Astrocyte (in vitro differentiated cells and primary cell): Measurements from ENCODE around the gene TARS2. TPM values are rescaled to one million over a fixed set of nuclear protein-coding genes. Genes with fewer than 3 reads are reported as not detected.

Experiments
- DNase-seq: peaks from one replicate; pipeline ENCODE4 v3.0.0-alpha.2; 2010; ENCODE audit warnings: low read depth
- FAIRE-seq: peaks from 2 replicates; lab custom pipeline; 2011; peaks lifted over from hg19 to GRCh38; lab: Jason Lieb, UNC
- H2AFZ ChIP-seq: 2 replicates; pipeline ENCODE4 v1.6.0; 2012; ENCODE audit warnings: low read depth, low read length, inconsistent platforms
- H3K27ac ChIP-seq: 2 replicates; pipeline ENCODE4 v1.5.1; 2011; ENCODE audit warnings: low read depth, low read length, inconsistent platforms
- H3K27me3 ChIP-seq: 2 replicates; pipeline ENCODE4 v1.6.0; 2011; ENCODE audit warnings: low read length, inconsistent platforms; ENCODE audit not compliant: insufficient read depth
- H3K36me3 ChIP-seq: 2 replicates; pipeline ENCODE4 v1.5.1; 2011; ENCODE audit warnings: low read length, inconsistent platforms; ENCODE audit not compliant: insufficient read depth
- H3K4me1 ChIP-seq: 2 replicates; pipeline ENCODE4 v1.5.1; 2011; ENCODE audit warnings: low read length, inconsistent platforms; ENCODE audit not compliant: insufficient read depth
- H3K4me2 ChIP-seq: 2 replicates; pipeline ENCODE4 v1.6.0; 2012; ENCODE audit warnings: low read length, inconsistent platforms
- H3K4me3 ChIP-seq: 2 replicates; pipeline ENCODE4 v1.5.1; 2011; ENCODE audit warnings: low read depth, mild to moderate bottlenecking, low read length, inconsistent platforms; ENCODE audit not compliant: insufficient read depth
- H3K79me2 ChIP-seq: 2 replicates; pipeline ENCODE4 v1.6.0; 2012; ENCODE audit warnings: mild to moderate bottlenecking, low read length, inconsistent platforms; ENCODE audit not compliant: insufficient read depth
- H3K9ac ChIP-seq: 2 replicates; pipeline ENCODE4 v1.6.0; 2012; ENCODE audit warnings: mild to moderate bottlenecking, low read length, inconsistent platforms
- H3K9me3 ChIP-seq: 2 replicates; pipeline ENCODE4 v1.5.1; 2012; ENCODE audit warnings: low read depth, mild to moderate bottlenecking, low read length, inconsistent platforms; ENCODE audit not compliant: insufficient read depth
- H4K20me1 ChIP-seq: 2 replicates; pipeline ENCODE4 v1.6.0; 2012; ENCODE audit warnings: low read length, inconsistent platforms; ENCODE audit not compliant: insufficient read depth
- H3K27ac Mint-ChIP-seq: one replicate; pipeline ENCODE4 v1.8.0; 2021; ENCODE audit warnings: mild to moderate bottlenecking, mixed read lengths; ENCODE audit not compliant: unreplicated experiment
- H3K27me3 Mint-ChIP-seq: one replicate; pipeline ENCODE4 v1.8.0; 2021; ENCODE audit warnings: low read depth, mixed read lengths; ENCODE audit not compliant: unreplicated experiment
- H3K36me3 Mint-ChIP-seq: one replicate; pipeline ENCODE4 v1.8.0; 2021; ENCODE audit warnings: low read depth, mixed read lengths; ENCODE audit not compliant: unreplicated experiment
- H3K4me1 Mint-ChIP-seq: one replicate; pipeline ENCODE4 v1.8.0; 2021; ENCODE audit warnings: low read depth, mixed read lengths; ENCODE audit not compliant: unreplicated experiment
- H3K4me3 Mint-ChIP-seq: one replicate; pipeline ENCODE4 v1.8.0; 2021; ENCODE audit warnings: mild to moderate bottlenecking, moderate library complexity, mixed read lengths; ENCODE audit not compliant: unreplicated experiment
- H3K9me3 Mint-ChIP-seq: one replicate; pipeline ENCODE4 v1.8.0; 2021; ENCODE audit warnings: mild to moderate bottlenecking, mixed read lengths; ENCODE audit not compliant: unreplicated experiment
- EZH2 ChIP-seq: IDR thresholded peaks from 2 replicates; pipeline ENCODE4 v1.6.1; 2012; ENCODE audit warnings: mild to moderate bottlenecking, low read length, inconsistent platforms; ENCODE audit not compliant: insufficient read depth
- total RNA-seq: library from RNA; stranded (reverse); gene quantifications from 2 replicates; pipeline ENCODE4 v1.2.1, GENCODE V29; 2021
- TF ChIP-seq, protein P1 (sequence below): IDR thresholded peaks from 2 replicates; pipeline ENCODE4 v1.5.1; 2011; ENCODE audit warnings: low read depth, mild to moderate bottlenecking, inconsistent platforms, low read length, moderate library complexity; ENCODE audit not compliant: insufficient read depth

The TARS2 gene
- total RNA-seq, 1 donor from 2014 or later, result 15.5 TPM

- H4K20me1 ChIP-seq, result peaks cover 6% of the 10 kb centered on the region
- no peaks in the 10 kb centered on the region for H3K9me3 ChIP-seq
- H3K4me2 ChIP-seq, result no peak overlapping the region
- Mint-ChIP-seq H3K4me1 (peaks cover 14% of the 10 kb centered on the region), H3K9me3 (no peaks in the 10 kb centered on the region), H3K36me3 (no peaks in the 10 kb centered on the region), H3K27ac (no peak overlapping the region), H3K4me3 (no peak overlapping the region), H3K27me3 (no peaks in the 10 kb centered on the region)
- H3K27ac ChIP-seq, result no peak overlapping the region
- no peaks in the 10 kb centered on the region for H3K79me2 ChIP-seq
- DNase-seq, result no peak
- H3K27me3 ChIP-seq, result no peaks in the 10 kb centered on the region
- H2AFZ ChIP-seq, result no peak overlapping the region
- no peak overlapping the region for H3K4me3 ChIP-seq
- H3K9ac ChIP-seq, result no peak overlapping the region
- peaks cover 14% of the 10 kb centered on the region for H3K4me1 ChIP-seq
- FAIRE-seq, result no peak
- TF ChIP-seq EZH2, result no peak
- H3K36me3 ChIP-seq, result no peaks in the 10 kb centered on the region
Observed at GRCh38 chr1:150551051-150551783, 64.0 kb downstream of the TARS2 start.

GRCh38 chr1:150551784-150552127, 64.5 kb downstream of the TARS2 start:
- FAIRE-seq (no peak), DNase-seq (no peak)
- no peak overlapping the region for H3K9ac ChIP-seq
- H3K36me3 Mint-ChIP-seq, result no peaks in the 10 kb centered on the region
- H4K20me1 ChIP-seq, result peaks cover 6% of the 10 kb centered on the region
- H3K9me3 ChIP-seq, result no peaks in the 10 kb centered on the region
- H3K27me3 ChIP-seq, result no peaks in the 10 kb centered on the region
- no peak overlapping the region for H3K27ac ChIP-seq
- H3K79me2 ChIP-seq, result no peaks in the 10 kb centered on the region
- H3K4me3 ChIP-seq, result no peak overlapping the region
- H3K36me3 ChIP-seq, result no peaks in the 10 kb centered on the region
- peak overlapping the region; percentile 67 for H3K4me2 ChIP-seq
- H3K4me1 Mint-ChIP-seq, result peaks cover 14% of the 10 kb centered on the region
- H3K27me3 Mint-ChIP-seq, result no peaks in the 10 kb centered on the region
- H3K4me3 Mint-ChIP-seq, result no peak overlapping the region
- no peak for TF ChIP-seq EZH2
- TF ChIP-seq, protein P1, sequence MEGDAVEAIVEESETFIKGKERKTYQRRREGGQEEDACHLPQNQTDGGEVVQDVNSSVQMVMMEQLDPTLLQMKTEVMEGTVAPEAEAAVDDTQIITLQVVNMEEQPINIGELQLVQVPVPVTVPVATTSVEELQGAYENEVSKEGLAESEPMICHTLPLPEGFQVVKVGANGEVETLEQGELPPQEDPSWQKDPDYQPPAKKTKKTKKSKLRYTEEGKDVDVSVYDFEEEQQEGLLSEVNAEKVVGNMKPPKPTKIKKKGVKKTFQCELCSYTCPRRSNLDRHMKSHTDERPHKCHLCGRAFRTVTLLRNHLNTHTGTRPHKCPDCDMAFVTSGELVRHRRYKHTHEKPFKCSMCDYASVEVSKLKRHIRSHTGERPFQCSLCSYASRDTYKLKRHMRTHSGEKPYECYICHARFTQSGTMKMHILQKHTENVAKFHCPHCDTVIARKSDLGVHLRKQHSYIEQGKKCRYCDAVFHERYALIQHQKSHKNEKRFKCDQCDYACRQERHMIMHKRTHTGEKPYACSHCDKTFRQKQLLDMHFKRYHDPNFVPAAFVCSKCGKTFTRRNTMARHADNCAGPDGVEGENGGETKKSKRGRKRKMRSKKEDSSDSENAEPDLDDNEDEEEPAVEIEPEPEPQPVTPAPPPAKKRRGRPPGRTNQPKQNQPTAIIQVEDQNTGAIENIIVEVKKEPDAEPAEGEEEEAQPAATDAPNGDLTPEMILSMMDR, result no peak
- H3K4me1 ChIP-seq, result peaks cover 14% of the 10 kb centered on the region
- H2AFZ ChIP-seq, result no peak overlapping the region
- H3K9me3 Mint-ChIP-seq, result no peaks in the 10 kb centered on the region
- H3K27ac Mint-ChIP-seq, result no peak overlapping the region

DNA sequence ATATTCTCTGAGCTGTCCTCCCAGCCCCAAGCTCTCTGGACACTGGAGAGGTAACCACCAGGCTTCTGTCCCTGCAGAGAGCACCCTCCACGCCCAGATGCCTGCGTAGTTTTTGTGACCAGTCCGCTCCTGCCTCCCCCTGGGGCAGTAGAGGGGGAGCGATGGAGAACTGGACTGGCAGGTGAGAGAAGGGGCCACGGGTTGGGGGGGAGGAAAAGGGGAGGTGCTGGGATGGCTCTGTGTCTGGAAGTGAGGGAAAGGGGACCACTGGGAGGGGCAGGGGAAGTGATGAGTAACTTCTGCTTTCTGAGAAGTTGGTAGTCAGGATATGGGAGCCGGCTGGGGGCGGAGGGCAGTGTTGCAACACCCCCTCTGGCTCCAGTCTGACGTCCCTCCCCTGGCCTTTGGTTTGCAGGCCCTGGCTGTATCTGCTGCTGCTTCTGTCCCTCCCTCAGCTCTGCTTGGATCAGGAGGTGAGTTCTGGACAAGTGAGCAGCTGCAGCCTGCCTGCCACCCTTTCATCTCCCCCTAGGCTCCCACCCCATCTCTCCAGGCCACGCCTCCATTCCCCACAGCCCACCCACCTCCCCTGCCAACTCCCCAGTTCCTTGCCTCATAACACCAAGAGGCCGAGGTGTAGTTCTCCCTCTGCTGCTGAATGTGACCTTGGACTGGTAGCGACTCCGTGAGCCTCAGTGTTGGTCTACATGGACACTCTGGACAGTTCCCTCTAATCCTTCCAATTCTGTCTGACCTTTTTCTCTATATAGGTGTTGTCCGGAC, 65.1 kb downstream of the TARS2 start:
- Mint-ChIP-seq H3K9me3 (no peaks in the 10 kb centered on the region), H3K27ac (peak overlapping the region; percentile 62), H3K27me3 (no peaks in the 10 kb centered on the region), H3K36me3 (no peaks in the 10 kb centered on the region), H3K4me1 (peaks cover 14% of the 10 kb centered on the region), H3K4me3 (no peak overlapping the region)
- Histone ChIP-seq H3K4me3 (no peak overlapping the region), H3K79me2 (no peaks in the 10 kb centered on the region), H3K9ac (peak overlapping the region; percentile 50), H3K27me3 (no peaks in the 10 kb centered on the region), H3K4me2 (peak overlapping the region; percentile 67), H2AFZ (no peak overlapping the region), H3K27ac (no peak overlapping the region), H3K4me1 (peaks cover 14% of the 10 kb centered on the region), H3K9me3 (no peaks in the 10 kb centered on the region), H4K20me1 (peaks cover 6% of the 10 kb centered on the region), H3K36me3 (no peaks in the 10 kb centered on the region)
- TF ChIP-seq, protein P1, result no peak
- TF ChIP-seq EZH2, result no peak
- FAIRE-seq (no peak), DNase-seq (peak; percentile 81)
